MM.1S (cell line): Measurements from ENCODE around the gene DIP2C.

Experiments
- EZH2phosphoT487 ChIP-seq: fragments of 300-600 bp; sonication (generic); IDR thresholded peaks from 2 replicates; pipeline ENCODE4 v1.6.1; 2018; ENCODE audit warnings: antibody characterized with exemption, low read length
- TF ChIP-seq, protein P1 (sequence below): fragments of 300-600 bp; sonication (generic); IDR thresholded peaks from 2 replicates; pipeline ENCODE4 v1.5.1; 2016; ENCODE audit warnings: antibody characterized with exemption, low read length, mixed read lengths

DNA sequence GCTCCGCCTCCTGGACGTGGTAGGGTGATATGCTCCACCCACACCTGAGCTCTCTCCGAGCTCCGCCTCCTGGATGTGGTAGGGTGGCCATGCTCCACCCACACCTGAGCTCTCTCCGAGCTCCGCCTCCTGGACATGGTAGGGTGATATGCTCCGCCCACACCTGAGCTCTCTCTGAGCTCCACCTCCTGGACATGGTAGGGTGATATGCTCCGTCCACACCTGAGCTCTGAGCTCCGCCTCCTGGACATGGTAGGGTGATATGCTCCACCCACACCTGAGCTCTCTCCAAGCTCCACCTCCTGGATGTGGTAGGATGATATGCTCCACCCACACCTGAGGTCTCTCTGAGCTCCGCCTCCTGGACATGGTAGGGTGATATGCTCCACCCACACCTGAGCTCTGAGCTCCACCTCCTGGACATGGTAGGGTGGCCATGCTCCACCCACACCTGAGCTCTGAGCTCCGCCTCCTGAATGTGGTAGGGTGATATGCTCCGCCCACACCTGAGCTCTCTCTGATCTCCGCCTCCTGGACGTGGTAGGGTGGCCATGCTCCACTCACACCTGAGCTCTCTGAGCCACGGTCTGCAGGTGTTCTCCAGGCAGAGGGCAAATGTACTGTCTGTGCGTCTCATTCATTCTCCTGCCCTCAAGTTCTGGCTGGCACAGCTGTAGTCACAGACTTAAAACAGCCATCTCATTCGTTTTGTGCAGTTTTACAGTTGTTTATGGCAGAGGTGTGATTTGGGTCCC, 252.4 kb downstream of the DIP2C start:
- TF ChIP-seq, protein P1, sequence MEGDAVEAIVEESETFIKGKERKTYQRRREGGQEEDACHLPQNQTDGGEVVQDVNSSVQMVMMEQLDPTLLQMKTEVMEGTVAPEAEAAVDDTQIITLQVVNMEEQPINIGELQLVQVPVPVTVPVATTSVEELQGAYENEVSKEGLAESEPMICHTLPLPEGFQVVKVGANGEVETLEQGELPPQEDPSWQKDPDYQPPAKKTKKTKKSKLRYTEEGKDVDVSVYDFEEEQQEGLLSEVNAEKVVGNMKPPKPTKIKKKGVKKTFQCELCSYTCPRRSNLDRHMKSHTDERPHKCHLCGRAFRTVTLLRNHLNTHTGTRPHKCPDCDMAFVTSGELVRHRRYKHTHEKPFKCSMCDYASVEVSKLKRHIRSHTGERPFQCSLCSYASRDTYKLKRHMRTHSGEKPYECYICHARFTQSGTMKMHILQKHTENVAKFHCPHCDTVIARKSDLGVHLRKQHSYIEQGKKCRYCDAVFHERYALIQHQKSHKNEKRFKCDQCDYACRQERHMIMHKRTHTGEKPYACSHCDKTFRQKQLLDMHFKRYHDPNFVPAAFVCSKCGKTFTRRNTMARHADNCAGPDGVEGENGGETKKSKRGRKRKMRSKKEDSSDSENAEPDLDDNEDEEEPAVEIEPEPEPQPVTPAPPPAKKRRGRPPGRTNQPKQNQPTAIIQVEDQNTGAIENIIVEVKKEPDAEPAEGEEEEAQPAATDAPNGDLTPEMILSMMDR = no peak
- TF ChIP-seq EZH2phosphoT487 = no peak
